ENCODE results near the gene ADAMTS13. TPM values are rescaled to one million over a fixed set of nuclear protein-coding genes. Genes with fewer than 3 reads are reported as not detected.

Gene ADAMTS13
- total RNA-seq, 1 donor from 2014 or later: 1.6 TPM

DNA sequence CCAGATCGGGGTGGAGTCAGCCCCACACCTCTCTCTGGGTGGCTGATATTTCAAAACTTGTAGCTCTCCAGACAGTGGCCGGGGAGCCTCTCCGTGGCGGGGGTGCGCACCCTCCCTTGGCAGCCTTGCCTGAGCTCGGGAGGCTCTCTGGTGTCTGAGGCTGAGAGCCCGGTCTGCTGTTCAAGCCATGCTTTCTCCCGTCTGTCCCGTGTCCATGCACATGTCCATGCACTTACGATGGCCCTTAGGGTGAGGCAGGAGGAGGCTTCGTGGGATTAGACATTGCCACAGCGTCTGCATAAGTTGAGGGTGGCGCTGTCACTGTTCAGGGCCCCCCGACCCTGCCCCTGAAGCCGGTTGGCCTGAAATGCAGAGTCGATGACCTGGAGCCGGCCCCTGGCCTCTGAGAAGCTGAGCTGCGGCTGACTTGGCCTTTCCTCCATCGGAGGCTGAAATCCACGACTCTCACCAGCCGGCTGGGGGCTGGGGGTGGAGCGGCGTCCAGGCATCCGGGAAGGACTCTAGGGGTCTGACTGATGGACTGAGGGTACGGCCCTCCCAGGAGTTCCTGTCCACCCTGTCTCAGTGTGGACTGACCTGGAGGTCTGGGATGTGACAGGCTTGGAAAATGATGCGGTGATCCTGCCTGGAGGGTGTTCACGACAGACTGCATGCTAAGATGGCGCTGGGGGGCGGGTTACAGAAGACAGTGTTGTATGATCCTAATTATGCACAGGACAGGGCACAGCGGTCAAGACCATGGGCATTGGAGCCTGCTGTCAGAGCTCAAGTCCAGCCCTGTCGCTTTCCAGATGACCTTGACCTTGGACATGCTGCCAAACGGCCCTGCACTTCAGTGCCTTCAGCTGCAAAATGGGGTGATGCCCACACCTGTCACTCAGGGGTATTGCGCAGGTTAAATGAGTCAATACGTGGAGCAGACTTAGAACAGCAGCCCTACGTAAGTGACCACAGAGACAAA is 75.0 kb downstream of the ADAMTS13 start:
- H3K4me3 Mint-ChIP-seq (ENCODE audit: low read depth): no peak overlapping the region
- DNase-seq (ENCODE audit: low spot score): no peak
- intact Hi-C loops (cut with micrococcal nuclease): no loop called here
- peaks cover 16% of the 10 kb centered on the region for H3K9me3 Mint-ChIP-seq
- no peaks in the 10 kb centered on the region for H3K36me3 Mint-ChIP-seq (ENCODE audit: low read depth)
- no peaks in the 10 kb centered on the region for H3K27me3 Mint-ChIP-seq (ENCODE audit: low read depth)
- no peak overlapping the region for H3K27ac Mint-ChIP-seq
- no peaks in the 10 kb centered on the region for H3K4me1 Mint-ChIP-seq (ENCODE audit: low read depth)

DNA sequence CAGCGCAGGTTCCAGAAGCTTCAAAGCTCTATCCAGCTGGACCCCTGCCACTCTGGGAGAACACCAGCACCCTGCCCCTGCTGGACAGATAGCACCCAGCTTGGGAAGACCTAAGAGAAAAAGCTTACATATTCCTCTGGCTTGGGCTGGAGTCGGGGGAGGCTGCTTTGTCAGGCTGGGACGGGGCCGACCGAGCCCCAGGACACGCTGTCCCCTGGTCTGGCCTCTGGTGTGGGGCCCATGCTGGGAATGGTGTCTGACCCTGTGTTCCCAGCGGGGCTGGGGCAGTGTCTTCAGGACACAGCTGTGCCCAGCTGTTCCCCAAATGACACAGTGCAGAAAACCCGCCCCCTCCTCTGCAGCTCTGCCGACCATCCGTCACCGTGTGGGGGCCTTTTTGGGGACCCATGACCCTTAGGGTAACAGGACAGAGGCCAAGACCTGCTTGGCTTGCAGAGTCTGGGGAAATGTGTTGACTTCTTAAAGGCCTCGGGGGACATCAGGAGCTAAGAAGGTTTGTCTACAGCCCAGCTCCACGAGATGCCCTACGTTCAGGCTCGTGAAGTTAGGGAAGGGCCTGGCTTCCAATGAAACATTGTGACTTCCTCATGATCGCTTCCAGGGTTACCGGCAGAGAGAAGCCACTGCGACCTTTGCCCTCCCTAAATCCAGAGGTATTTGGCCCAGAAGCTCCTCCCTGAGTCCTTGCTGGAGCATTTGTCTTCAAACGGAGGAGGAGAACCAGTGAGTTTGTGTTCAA is 77.1 kb downstream of the ADAMTS13 start:
- no peak overlapping the region for H3K27ac Mint-ChIP-seq
- peaks cover 6% of the 10 kb centered on the region for H3K27me3 Mint-ChIP-seq (ENCODE audit: low read depth)
- no peaks in the 10 kb centered on the region for H3K4me1 Mint-ChIP-seq (ENCODE audit: low read depth)
- no peaks in the 10 kb centered on the region for H3K36me3 Mint-ChIP-seq (ENCODE audit: low read depth)
- H3K9me3 Mint-ChIP-seq: peaks cover 21% of the 10 kb centered on the region
- no peak for DNase-seq (ENCODE audit: low spot score)
- intact Hi-C loops (cut with micrococcal nuclease): no loop called here
- H3K4me3 Mint-ChIP-seq (ENCODE audit: low read depth): no peak overlapping the region

DNA sequence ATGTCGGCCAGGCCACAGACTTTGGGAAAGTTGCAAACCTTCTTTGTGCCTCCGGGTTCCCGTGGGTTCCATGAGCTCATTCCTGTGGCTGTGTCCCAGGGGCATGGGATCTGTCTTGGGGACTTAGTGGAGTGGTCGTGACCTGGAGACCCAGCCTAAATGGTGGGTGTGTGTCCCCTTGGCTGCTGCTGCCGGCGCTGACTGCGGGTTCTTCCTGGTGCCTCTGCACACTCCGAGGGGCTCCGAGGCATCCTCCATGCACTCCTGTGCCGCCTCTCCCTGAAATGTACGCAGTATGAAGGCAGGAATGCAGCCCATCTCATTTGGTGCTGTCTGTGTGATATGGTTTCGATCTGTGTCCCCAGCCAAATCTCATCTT is 77.7 kb downstream of the ADAMTS13 start:
- H3K36me3 Mint-ChIP-seq (ENCODE audit: low read depth): no peaks in the 10 kb centered on the region
- H3K4me3 Mint-ChIP-seq (ENCODE audit: low read depth): no peak overlapping the region
- no peaks in the 10 kb centered on the region for H3K4me1 Mint-ChIP-seq (ENCODE audit: low read depth)
- peaks cover 6% of the 10 kb centered on the region for H3K27me3 Mint-ChIP-seq (ENCODE audit: low read depth)
- no peak overlapping the region for H3K27ac Mint-ChIP-seq
- intact Hi-C loops (cut with micrococcal nuclease): no loop called here
- peaks cover 21% of the 10 kb centered on the region for H3K9me3 Mint-ChIP-seq
- DNase-seq (ENCODE audit: low spot score): no peak

DNA sequence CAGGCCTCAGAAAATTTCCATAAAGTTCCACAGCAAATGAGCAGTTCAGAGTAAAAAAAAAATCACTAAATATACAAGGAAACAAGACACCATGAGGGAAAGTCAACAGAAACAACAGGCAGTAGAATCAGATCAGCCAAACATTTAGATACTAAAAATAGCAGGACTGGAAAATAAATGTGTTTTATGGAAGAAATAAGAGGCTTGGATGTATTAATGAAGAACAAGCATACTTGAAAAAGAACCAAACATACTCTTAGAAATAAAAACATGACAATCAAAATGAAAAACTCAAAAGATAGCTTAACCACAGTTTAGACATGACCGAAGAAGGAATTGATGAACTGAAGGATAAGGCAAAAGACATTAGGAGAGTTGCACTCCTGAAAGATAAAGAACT is 79.9 kb downstream of the ADAMTS13 start:
- Mint-ChIP-seq H3K4me1 (ENCODE audit: low read depth) (no peaks in the 10 kb centered on the region), H3K4me3 (ENCODE audit: low read depth) (no peak overlapping the region), H3K9me3 (peaks cover 21% of the 10 kb centered on the region), H3K36me3 (ENCODE audit: low read depth) (no peaks in the 10 kb centered on the region), H3K27ac (no peak overlapping the region), H3K27me3 (ENCODE audit: low read depth) (peaks cover 6% of the 10 kb centered on the region)
- intact Hi-C loops (cut with micrococcal nuclease): no loop called here
- DNase-seq (ENCODE audit: low spot score): no peak

DNA sequence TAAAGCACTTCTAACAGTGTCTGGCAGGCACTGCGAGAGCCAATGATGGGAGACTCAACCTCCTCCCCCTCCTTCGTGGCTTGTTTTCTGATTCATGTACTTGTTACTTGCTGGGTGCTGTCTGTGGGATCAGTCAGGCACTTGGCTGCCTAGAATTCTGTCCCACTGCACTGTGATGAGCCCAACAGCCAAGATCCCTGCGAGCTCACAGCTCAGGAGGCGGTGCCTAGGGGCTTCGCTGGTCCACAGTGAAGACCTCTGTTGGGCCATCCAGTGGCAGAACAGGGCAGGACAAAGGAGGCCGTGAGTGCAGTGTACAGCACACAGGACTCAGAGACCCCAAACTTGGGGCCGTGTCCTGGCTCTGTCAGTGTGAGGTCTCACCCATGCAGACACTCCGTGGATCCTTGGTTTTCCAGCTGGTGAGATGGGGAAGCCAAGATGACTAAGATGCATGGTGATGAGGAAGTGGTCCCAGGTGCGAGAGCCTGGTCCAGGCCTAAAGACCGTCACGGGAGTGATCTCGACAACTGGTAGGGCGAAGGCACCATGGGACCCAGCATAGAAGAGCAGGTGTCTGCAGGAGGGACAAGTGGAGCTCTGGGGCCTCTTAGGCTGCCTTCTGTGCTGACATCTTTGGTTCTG is 83.1 kb downstream of the ADAMTS13 start:
- no peaks in the 10 kb centered on the region for H3K36me3 Mint-ChIP-seq (ENCODE audit: low read depth)
- intact Hi-C loops (cut with micrococcal nuclease): no loop called here
- H3K4me1 Mint-ChIP-seq (ENCODE audit: low read depth): peaks cover 6% of the 10 kb centered on the region
- no peak for DNase-seq (ENCODE audit: low spot score)
- peaks cover 21% of the 10 kb centered on the region for H3K9me3 Mint-ChIP-seq
- peaks cover 11% of the 10 kb centered on the region for H3K27me3 Mint-ChIP-seq (ENCODE audit: low read depth)
- H3K4me3 Mint-ChIP-seq (ENCODE audit: low read depth): no peak overlapping the region
- H3K27ac Mint-ChIP-seq: no peak overlapping the region

DNA sequence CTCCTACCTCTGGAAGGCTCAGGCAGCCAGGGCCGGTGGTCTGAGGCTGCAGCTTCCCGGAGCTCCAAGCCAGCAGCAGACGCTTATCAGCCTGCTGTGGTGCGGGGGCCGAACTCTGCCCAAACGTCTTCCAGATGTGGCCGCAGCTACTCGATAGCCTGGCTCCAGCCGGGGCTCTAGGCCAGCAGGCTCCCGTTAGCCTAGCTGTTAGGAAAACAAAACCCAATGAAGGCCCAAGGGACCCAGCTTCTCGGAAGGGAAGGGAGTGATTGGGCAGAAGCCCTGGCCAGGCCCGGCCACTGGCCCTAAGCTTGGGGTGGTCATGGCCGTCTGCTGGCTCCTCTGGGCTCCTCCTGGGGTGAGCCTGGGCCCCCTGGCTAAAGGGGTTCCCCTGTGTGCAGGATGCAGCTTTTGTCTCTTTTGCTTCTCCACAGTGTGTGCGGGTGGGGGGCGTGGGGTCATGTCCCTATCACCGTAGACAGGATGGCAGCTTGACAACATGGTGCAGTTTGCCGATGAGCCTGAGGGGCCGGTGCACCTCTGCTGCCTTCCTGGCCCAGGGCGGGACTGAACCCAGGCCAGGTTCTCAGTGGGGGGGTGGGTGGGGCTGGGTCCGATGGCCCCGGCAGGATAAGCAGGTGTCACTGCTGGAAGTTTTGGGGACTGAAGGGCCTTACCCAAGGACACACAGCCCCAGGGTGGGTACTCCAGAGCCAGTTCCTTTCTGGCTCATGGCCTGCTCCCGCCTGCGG is 83.9 kb downstream of the ADAMTS13 start:
- no peaks in the 10 kb centered on the region for H3K36me3 Mint-ChIP-seq (ENCODE audit: low read depth)
- peaks cover 6% of the 10 kb centered on the region for H3K4me1 Mint-ChIP-seq (ENCODE audit: low read depth)
- H3K27ac Mint-ChIP-seq: no peak overlapping the region
- H3K4me3 Mint-ChIP-seq (ENCODE audit: low read depth): no peak overlapping the region
- no peak for DNase-seq (ENCODE audit: low spot score)
- peaks cover 17% of the 10 kb centered on the region for H3K9me3 Mint-ChIP-seq
- intact Hi-C loops (cut with micrococcal nuclease): no loop called here
- peaks cover 11% of the 10 kb centered on the region for H3K27me3 Mint-ChIP-seq (ENCODE audit: low read depth)

DNA sequence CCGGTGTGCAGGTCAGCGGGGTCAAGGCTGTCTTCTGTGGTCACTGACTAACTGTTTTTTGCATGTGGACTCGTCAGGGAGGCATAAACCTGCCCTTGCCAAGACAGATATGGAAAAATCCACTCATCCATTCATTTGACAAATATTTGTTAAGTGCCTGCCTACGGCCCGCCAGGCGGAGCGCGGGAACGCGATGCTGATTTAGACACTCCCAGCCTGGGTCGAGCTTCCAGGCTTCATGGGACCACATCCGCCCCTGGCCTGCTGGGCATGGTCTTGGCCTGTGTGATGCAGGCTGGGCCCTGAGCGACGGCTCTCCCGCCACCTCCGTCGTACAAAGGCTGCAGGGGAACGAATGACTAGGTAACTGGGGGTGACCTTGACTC is 84.5 kb downstream of the ADAMTS13 start:
- Mint-ChIP-seq H3K9me3 (peaks cover 11% of the 10 kb centered on the region), H3K4me3 (ENCODE audit: low read depth) (no peak overlapping the region), H3K36me3 (ENCODE audit: low read depth) (no peaks in the 10 kb centered on the region), H3K27ac (no peak overlapping the region), H3K4me1 (ENCODE audit: low read depth) (peaks cover 6% of the 10 kb centered on the region), H3K27me3 (ENCODE audit: low read depth) (peaks cover 11% of the 10 kb centered on the region)
- DNase-seq (ENCODE audit: low spot score): no peak
- intact Hi-C loops (cut with micrococcal nuclease): no loop called here

DNA sequence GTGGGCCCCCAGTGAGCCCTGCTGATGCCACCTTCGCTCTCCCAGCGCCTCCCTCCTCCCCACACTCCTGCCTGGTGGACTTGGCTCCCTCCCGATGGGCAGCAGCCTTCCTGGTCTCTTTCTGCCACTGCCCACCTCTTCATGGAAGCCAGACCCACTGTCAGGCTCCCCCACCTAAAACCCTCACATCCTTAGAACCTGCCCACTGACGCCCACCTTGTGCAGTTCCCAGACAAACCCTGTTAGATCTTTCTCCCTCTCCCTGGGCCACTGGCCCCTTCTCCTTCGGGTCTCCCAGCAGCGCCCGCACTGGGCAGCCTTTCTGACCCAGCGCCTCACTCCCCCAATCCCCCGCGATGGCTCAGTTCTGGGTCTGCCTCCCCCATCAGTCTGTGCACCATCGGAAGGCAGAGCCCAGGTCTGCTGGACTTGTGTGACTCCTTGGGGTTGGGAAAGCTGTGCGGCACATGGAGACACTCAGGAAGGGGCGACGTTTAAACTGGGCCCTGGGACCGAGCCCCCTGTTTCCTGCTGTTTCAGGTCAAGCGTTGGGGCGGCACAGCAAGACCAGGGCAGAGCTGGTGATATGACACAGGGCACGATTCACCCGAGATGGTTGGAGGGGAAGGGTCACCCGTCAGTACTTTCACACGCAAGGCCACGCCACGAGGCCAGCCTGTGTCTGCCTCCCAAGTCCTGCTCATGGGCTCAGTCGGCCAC is 85.2 kb downstream of the ADAMTS13 start:
- no peak for DNase-seq (ENCODE audit: low spot score)
- Mint-ChIP-seq H3K9me3 (peaks cover 3% of the 10 kb centered on the region), H3K36me3 (ENCODE audit: low read depth) (no peaks in the 10 kb centered on the region), H3K4me1 (ENCODE audit: low read depth) (peaks cover 6% of the 10 kb centered on the region), H3K27ac (no peak overlapping the region), H3K4me3 (ENCODE audit: low read depth) (no peak overlapping the region), H3K27me3 (ENCODE audit: low read depth) (peaks cover 9% of the 10 kb centered on the region)
- intact Hi-C loops (cut with micrococcal nuclease): no loop called here

DNA sequence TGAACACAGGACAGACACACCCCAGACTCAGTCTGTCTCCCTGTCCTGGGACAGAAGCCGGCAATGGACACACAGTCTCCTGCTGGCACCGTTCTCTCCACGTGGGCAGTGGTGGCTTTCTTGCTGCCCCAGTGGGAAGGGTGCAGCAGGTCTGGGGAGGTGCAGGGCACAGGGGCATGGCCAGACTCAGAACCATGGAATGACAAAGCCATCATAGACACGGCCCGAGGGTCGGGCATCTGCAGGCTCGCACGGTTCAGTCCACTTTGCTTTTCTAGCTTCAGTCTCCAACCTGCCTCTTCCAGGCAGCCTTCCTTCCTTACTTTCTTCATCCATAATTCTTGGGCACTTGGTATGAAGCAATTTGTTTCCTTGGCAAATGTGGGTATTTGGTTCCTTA is 85.9 kb downstream of the ADAMTS13 start:
- intact Hi-C loops (cut with micrococcal nuclease): no loop called here
- DNase-seq (ENCODE audit: low spot score): no peak
- Mint-ChIP-seq H3K9me3 (no peaks in the 10 kb centered on the region), H3K4me1 (ENCODE audit: low read depth) (peaks cover 6% of the 10 kb centered on the region), H3K36me3 (ENCODE audit: low read depth) (no peaks in the 10 kb centered on the region), H3K27ac (no peak overlapping the region), H3K27me3 (ENCODE audit: low read depth) (peaks cover 9% of the 10 kb centered on the region), H3K4me3 (ENCODE audit: low read depth) (no peak overlapping the region)

Other genes starting within 250 kb of the ADAMTS13 start
- gene OBP2B, start 213.1 kb upstream of the ADAMTS13 start, total RNA-seq: not detected in 2 replicates
- 0.14 and 0.30 TPM in 2 replicates for gene ABO, start 147.2 kb upstream of the ADAMTS13 start, total RNA-seq
- gene SURF6, start 86.2 kb upstream of the ADAMTS13 start, total RNA-seq: 23.0 and 24.4 TPM in 2 replicates
- gene MED22, start 74.2 kb upstream of the ADAMTS13 start, total RNA-seq: 35.2 and 36.4 TPM in 2 replicates
- 2,586 and 2,588 TPM in 2 replicates for gene RPL7A, start 74.1 kb upstream of the ADAMTS13 start, total RNA-seq
- 32.4 and 33.0 TPM in 2 replicates for gene SURF1, start 65.9 kb upstream of the ADAMTS13 start, total RNA-seq
- gene SURF2, start 65.8 kb upstream of the ADAMTS13 start, total RNA-seq: 16.9 and 22.1 TPM in 2 replicates
- gene SURF4, start 46.3 kb upstream of the ADAMTS13 start, total RNA-seq: 388 and 393 TPM in 2 replicates
- gene STKLD1, start 46.0 kb upstream of the ADAMTS13 start, total RNA-seq: 0.87 and 1.0 TPM in 2 replicates
- 31.7 and 32.8 TPM in 2 replicates for gene REXO4, start 4.4 kb upstream of the ADAMTS13 start, total RNA-seq
- 0.46 TPM in 2 replicates for gene CACFD1, start 37.6 kb downstream of the ADAMTS13 start, total RNA-seq
- gene SLC2A6, start 56.7 kb downstream of the ADAMTS13 start, total RNA-seq: 6.1 and 6.5 TPM in 2 replicates
- gene MYMK, start 102.6 kb downstream of the ADAMTS13 start, total RNA-seq: not detected in 2 replicates
- not detected in 2 replicates for gene ADAMTSL2, start 112.3 kb downstream of the ADAMTS13 start, total RNA-seq
- gene FAM163B, start 187.0 kb downstream of the ADAMTS13 start, total RNA-seq: not detected in 2 replicates
- not detected in 2 replicates for gene DBH, start 214.0 kb downstream of the ADAMTS13 start, total RNA-seq